ENCODE results near the gene ARAP2.

The ARAP2 gene

DNA sequence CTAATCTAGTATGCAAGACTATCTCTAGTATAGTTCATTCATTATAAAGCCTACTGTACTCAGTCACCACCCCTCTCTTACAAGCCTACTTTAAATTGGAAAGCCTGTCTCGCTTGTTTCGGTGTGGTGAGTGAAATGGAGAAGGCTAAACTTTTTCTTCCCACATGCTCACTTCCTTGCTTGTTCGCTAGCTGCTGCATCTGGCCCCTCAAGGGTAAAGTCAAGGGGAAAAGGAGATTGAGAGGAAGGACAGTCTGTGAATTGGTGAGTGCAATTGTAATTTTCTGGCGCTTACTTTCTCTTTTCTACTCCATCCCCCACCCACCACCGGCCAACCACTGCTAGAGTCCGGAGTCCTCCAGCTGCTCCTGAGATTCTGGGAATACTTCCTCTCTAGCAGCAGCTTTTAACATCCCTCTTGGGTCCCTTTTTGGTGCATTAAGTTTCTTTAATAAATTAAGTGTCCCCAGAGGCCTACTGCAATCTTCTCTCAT lies 12.1 kb upstream of the ARAP2 start:
- Histone ChIP-seq H3K27me3 (ENCODE audit: insufficient read depth, low read depth) (no peaks in the 10 kb centered on the region), H4K20me1 (ENCODE audit: insufficient read depth) (no peaks in the 10 kb centered on the region), H3K9ac (no peak overlapping the region), H3K36me3 (ENCODE audit: insufficient read depth) (no peaks in the 10 kb centered on the region), H3K4me1 (ENCODE audit: low read depth, poor library complexity, severe bottlenecking) (no peaks in the 10 kb centered on the region), H3K79me2 (ENCODE audit: insufficient read depth, low read depth) (no peaks in the 10 kb centered on the region), H2AFZ (ENCODE audit: low read depth) (no peak overlapping the region), H3K4me3 (IDR thresholded peaks at IDR 0.05; ENCODE audit: insufficient read depth, low read depth, low read length) (no peak overlapping the region), H3K4me2 (no peak overlapping the region), H3K27ac (no peak overlapping the region)
- TF ChIP-seq, protein P1, sequence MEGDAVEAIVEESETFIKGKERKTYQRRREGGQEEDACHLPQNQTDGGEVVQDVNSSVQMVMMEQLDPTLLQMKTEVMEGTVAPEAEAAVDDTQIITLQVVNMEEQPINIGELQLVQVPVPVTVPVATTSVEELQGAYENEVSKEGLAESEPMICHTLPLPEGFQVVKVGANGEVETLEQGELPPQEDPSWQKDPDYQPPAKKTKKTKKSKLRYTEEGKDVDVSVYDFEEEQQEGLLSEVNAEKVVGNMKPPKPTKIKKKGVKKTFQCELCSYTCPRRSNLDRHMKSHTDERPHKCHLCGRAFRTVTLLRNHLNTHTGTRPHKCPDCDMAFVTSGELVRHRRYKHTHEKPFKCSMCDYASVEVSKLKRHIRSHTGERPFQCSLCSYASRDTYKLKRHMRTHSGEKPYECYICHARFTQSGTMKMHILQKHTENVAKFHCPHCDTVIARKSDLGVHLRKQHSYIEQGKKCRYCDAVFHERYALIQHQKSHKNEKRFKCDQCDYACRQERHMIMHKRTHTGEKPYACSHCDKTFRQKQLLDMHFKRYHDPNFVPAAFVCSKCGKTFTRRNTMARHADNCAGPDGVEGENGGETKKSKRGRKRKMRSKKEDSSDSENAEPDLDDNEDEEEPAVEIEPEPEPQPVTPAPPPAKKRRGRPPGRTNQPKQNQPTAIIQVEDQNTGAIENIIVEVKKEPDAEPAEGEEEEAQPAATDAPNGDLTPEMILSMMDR (conservative IDR thresholded peaks at IDR 0.05; ENCODE audit: low read depth, low read length) = no peak

DNA sequence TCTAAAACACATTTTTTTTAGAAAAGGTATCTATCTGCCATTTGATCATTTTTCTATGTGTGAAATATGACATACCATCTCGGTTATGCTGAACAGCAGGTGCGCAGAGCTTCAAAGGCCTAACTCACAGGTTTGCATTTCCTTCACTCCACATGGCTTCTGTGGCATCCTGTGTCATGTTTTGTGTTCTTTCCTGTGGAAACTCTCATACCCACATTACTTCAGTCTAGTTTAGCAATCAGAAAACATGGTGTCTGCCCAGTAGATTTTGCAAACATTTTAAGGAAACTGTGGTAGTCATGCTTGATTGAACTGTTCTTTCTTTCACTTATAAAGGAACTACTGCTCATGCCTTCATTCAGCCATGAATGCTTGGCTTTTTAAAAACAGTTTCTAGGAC lies 11.3 kb upstream of the ARAP2 start:
- no peaks in the 10 kb centered on the region for H3K27me3 ChIP-seq (ENCODE audit: insufficient read depth, low read depth)
- H3K4me1 ChIP-seq (ENCODE audit: low read depth, poor library complexity, severe bottlenecking) = no peaks in the 10 kb centered on the region
- no peak overlapping the region for H3K27ac ChIP-seq
- no peaks in the 10 kb centered on the region for H4K20me1 ChIP-seq (ENCODE audit: insufficient read depth)
- no peaks in the 10 kb centered on the region for H3K36me3 ChIP-seq (ENCODE audit: insufficient read depth)
- no peak overlapping the region for H2AFZ ChIP-seq (ENCODE audit: low read depth)
- TF ChIP-seq, protein P1 (conservative IDR thresholded peaks at IDR 0.05; ENCODE audit: low read depth, low read length) = no peak
- H3K4me3 ChIP-seq (IDR thresholded peaks at IDR 0.05; ENCODE audit: insufficient read depth, low read depth, low read length) = no peak overlapping the region
- no peak overlapping the region for H3K4me2 ChIP-seq
- H3K9ac ChIP-seq = no peak overlapping the region
- H3K79me2 ChIP-seq (ENCODE audit: insufficient read depth, low read depth) = no peaks in the 10 kb centered on the region

GRCh38 chr4:36254371-36254770 lies 10.1 kb upstream of the ARAP2 start:
- no peak overlapping the region for H3K4me2 ChIP-seq
- H3K27me3 ChIP-seq (ENCODE audit: insufficient read depth, low read depth) = no peaks in the 10 kb centered on the region
- H3K4me3 ChIP-seq (IDR thresholded peaks at IDR 0.05; ENCODE audit: insufficient read depth, low read depth, low read length) = no peak overlapping the region
- no peak overlapping the region for H3K27ac ChIP-seq
- TF ChIP-seq, protein P1 (conservative IDR thresholded peaks at IDR 0.05; ENCODE audit: low read depth, low read length) = no peak
- H2AFZ ChIP-seq (ENCODE audit: low read depth) = no peak overlapping the region
- H4K20me1 ChIP-seq (ENCODE audit: insufficient read depth) = no peaks in the 10 kb centered on the region
- H3K4me1 ChIP-seq (ENCODE audit: low read depth, poor library complexity, severe bottlenecking) = no peaks in the 10 kb centered on the region
- no peak overlapping the region for H3K9ac ChIP-seq
- no peaks in the 10 kb centered on the region for H3K36me3 ChIP-seq (ENCODE audit: insufficient read depth)
- H3K79me2 ChIP-seq (ENCODE audit: insufficient read depth, low read depth) = no peaks in the 10 kb centered on the region

GRCh38 chr4:36251983-36252382 lies 7.7 kb upstream of the ARAP2 start:
- no peak overlapping the region for H3K9ac ChIP-seq
- TF ChIP-seq, protein P1 (conservative IDR thresholded peaks at IDR 0.05; ENCODE audit: low read depth, low read length) = no peak
- H3K27ac ChIP-seq = no peak overlapping the region
- no peaks in the 10 kb centered on the region for H3K27me3 ChIP-seq (ENCODE audit: insufficient read depth, low read depth)
- H3K79me2 ChIP-seq (ENCODE audit: insufficient read depth, low read depth) = no peaks in the 10 kb centered on the region
- no peaks in the 10 kb centered on the region for H3K36me3 ChIP-seq (ENCODE audit: insufficient read depth)
- H4K20me1 ChIP-seq (ENCODE audit: insufficient read depth) = no peaks in the 10 kb centered on the region
- H3K4me2 ChIP-seq = no peak overlapping the region
- no peak overlapping the region for H3K4me3 ChIP-seq (IDR thresholded peaks at IDR 0.05; ENCODE audit: insufficient read depth, low read depth, low read length)
- no peak overlapping the region for H2AFZ ChIP-seq (ENCODE audit: low read depth)
- no peaks in the 10 kb centered on the region for H3K4me1 ChIP-seq (ENCODE audit: low read depth, poor library complexity, severe bottlenecking)

Measured in KMS-11 (cell line).